Measurements from ENCODE around the gene RNPEP. TPM values are rescaled to one million over a fixed set of nuclear protein-coding genes. Genes with fewer than 3 reads are reported as not detected.

The RNPEP gene
- total and polyA plus RNA-seq, 2 of the 13 experiments (the other 11 are each of a cell fraction or from before 2014, with no cell fraction given), result 20.6 to 38.4 TPM

- TF ChIP-seq ARID3A (IDR thresholded peaks at IDR 0.05; ENCODE audit: low read depth, low read length) (peak; percentile 30; the same call in 1 of the 2 replicates), NR1H2 (CRISPR knock-in tag; IDR thresholded peaks at IDR 0.05; ENCODE audit: borderline replicate concordance, low read depth) (no peak), ZBTB38 (CRISPR knock-in tag; IDR thresholded peaks at IDR 0.05) (no peak), SPEN (CRISPR knock-in tag; IDR thresholded peaks at IDR 0.05; ENCODE audit: low read depth) (no peak), KLF12 (CRISPR knock-in tag; IDR thresholded peaks at IDR 0.05; ENCODE audit: borderline replicate concordance) (no peak), NCOA2 (CRISPR knock-in tag; IDR thresholded peaks at IDR 0.05) (no peak), ZNF883 (CRISPR knock-in tag; IDR thresholded peaks at IDR 0.05; ENCODE audit: not compliant biosample characterization) (no peak), SSRP1 (CRISPR knock-in tag; IDR thresholded peaks at IDR 0.05) (no peak), ZNF652 (CRISPR knock-in tag; IDR thresholded peaks at IDR 0.05; ENCODE audit: borderline replicate concordance, low read depth) (peak; percentile 38; the same call in 1 of the 2 replicates), ZBTB3 (CRISPR knock-in tag; IDR thresholded peaks at IDR 0.05; ENCODE audit: borderline replicate concordance, low read depth) (no peak), ZGPAT (CRISPR knock-in tag; IDR thresholded peaks at IDR 0.05) (no peak), CCDC6 (CRISPR knock-in tag; IDR thresholded peaks at IDR 0.05) (no peak), HNF4G (IDR thresholded peaks at IDR 0.05; ENCODE audit: borderline replicate concordance, low read depth, low read length) (no peak), HNF4G (CRISPR knock-in tag; IDR thresholded peaks at IDR 0.05; ENCODE audit: borderline replicate concordance, low read depth) (no peak), E2F5 (CRISPR knock-in tag; conservative IDR thresholded peaks at IDR 0.05) (no peak), ZNF781 (CRISPR knock-in tag; IDR thresholded peaks at IDR 0.05; ENCODE audit: borderline replicate concordance, not compliant biosample characterization) (no peak), TEAD3 (CRISPR knock-in tag; optimal IDR thresholded peaks at IDR 0.05; ENCODE audit: borderline replicate concordance) (peak; percentile 60), NR2C2 (CRISPR knock-in tag; IDR thresholded peaks at IDR 0.05; ENCODE audit: borderline replicate concordance) (no peak), GLMP (CRISPR knock-in tag; IDR thresholded peaks at IDR 0.05; ENCODE audit: borderline replicate concordance) (no peak), ZNF605 (CRISPR knock-in tag; IDR thresholded peaks at IDR 0.05) (no peak), SRSF4 (IDR thresholded peaks at IDR 0.05; ENCODE audit: low read depth, low read length, poor library complexity, severe bottlenecking) (no peak), CBX2 (IDR thresholded peaks at IDR 0.05; ENCODE audit: low read depth, low read length) (no peak), CBX2 (CRISPR knock-in tag; IDR thresholded peaks at IDR 0.05; ENCODE audit: low read depth) (no peak), RBFOX2 (IDR thresholded peaks at IDR 0.05; ENCODE audit: low read depth, low read length) (no peak), ZFX (CRISPR knock-in tag; IDR thresholded peaks at IDR 0.05; ENCODE audit: low read depth) (peak; percentile 34)
Observed at GRCh38 chr1:202009326-202010179, 27.1 kb downstream of the RNPEP start (continued).

Data from HepG2 (cell line).